D341Med (cell line): ENCODE measurements around the gene SKAP2.

Experiments
- DNase-seq: peaks from one replicate; pipeline ENCODE4 v3.0.0; 2012; ENCODE audit warnings: low spot score

SKAP2 gene

GRCh38 chr7:26696161-26696560, 168.2 kb downstream of the SKAP2 start:
- DNase-seq: no peak

GRCh38 chr7:26694713-26695112, 169.7 kb downstream of the SKAP2 start:
- DNase-seq: no peak

- DNase-seq: no peak
Observed at GRCh38 chr7:26694141-26694540, 170.2 kb downstream of the SKAP2 start.

GRCh38 chr7:26691886-26692285, 172.5 kb downstream of the SKAP2 start:
- no peak for DNase-seq

GRCh38 chr7:26691406-26691805, 173.0 kb downstream of the SKAP2 start:
- no peak for DNase-seq

- DNase-seq: no peak
Observed at GRCh38 chr7:26690135-26690805, 174.1 kb downstream of the SKAP2 start.

- DNase-seq: no peak
Observed at GRCh38 chr7:26688936-26689506, 175.4 kb downstream of the SKAP2 start.

GRCh38 chr7:26688388-26688787, 176.0 kb downstream of the SKAP2 start:
- no peak for DNase-seq

- no peak for DNase-seq
Observed at GRCh38 chr7:26687032-26687431, 177.4 kb downstream of the SKAP2 start.

GRCh38 chr7:26686448-26686981, 177.9 kb downstream of the SKAP2 start:
- DNase-seq: peak; percentile 34

- no peak for DNase-seq
Observed at GRCh38 chr7:26685606-26686005, 178.8 kb downstream of the SKAP2 start.

- DNase-seq: no peak
Observed at GRCh38 chr7:26684447-26684846, 179.9 kb downstream of the SKAP2 start.

GRCh38 chr7:26683277-26683676, 181.1 kb downstream of the SKAP2 start:
- DNase-seq: no peak

GRCh38 chr7:26681819-26682418, 182.5 kb downstream of the SKAP2 start:
- no peak for DNase-seq

GRCh38 chr7:26680587-26680986, 183.8 kb downstream of the SKAP2 start:
- no peak for DNase-seq

- no peak for DNase-seq
Observed at GRCh38 chr7:26675143-26675887, 189.1 kb downstream of the SKAP2 start.

GRCh38 chr7:26673858-26674257, 190.5 kb downstream of the SKAP2 start:
- DNase-seq: no peak

GRCh38 chr7:26673271-26673670, 191.1 kb downstream of the SKAP2 start:
- DNase-seq: no peak

GRCh38 chr7:26670841-26671240, 193.5 kb downstream of the SKAP2 start:
- DNase-seq: no peak

GRCh38 chr7:26670290-26670689, 194.1 kb downstream of the SKAP2 start:
- DNase-seq: no peak

- DNase-seq: no peak
Observed at GRCh38 chr7:26668821-26669220, 195.6 kb downstream of the SKAP2 start.

GRCh38 chr7:26667514-26668133, 196.8 kb downstream of the SKAP2 start:
- DNase-seq: peak; percentile 75
